GM19099 (cell line): Measurements from ENCODE around the gene EMC1.
"Not testable (repeated sequence)": the region's sequence is repeated elsewhere in the genome, so short reads cannot be mapped to it uniquely, and the experiment has no call there.

Experiments used
- POLR2A ChIP-seq: IDR thresholded peaks from 3 replicates; pipeline ENCODE4 v1.6.1; 2011; ENCODE audit warnings: low read depth; ENCODE audit not compliant: insufficient read length; ENCODE audit errors: extremely low read depth

The EMC1 gene

DNA sequence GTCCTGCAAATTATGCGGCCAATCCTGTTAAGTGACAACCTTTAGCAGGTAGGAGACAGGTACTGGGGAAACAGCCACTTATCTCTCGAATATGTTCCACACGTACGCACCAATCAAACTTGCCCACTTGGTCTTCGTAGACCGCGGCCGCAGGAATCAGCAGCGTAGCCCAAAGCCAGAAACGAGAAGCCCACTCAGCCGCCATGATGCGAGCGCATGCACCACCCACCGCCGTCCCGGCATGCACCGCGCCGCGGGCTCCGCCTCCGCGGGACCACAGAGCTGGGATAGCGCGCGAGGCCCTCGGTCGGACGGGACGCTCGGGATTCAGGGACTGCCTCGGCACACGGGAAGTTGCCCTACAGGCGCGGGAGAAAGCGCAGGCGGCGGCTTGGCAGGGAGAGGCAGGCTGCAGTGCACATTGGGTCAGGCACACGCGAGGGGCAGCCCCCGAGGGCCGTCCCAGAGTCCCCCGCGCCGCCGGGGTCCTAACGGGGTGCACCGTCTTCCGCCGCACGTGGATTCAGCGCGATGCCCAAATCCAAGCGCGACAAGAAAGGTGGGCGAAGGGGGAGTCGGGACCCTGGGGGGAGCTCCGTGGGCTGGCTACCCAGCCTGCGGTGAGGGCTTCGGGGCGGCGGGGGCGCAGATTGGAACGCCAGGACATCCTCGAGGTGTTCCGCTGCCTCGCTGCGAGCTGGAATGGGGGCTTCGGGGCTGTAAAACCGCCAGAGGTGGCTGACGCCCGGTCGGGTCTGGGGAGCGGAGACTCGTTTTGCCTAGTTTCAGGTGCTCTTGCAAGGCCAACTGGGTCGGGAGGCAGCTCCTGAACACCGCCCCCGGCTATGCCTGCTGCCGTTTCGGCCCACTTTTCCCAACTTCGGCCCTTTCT is at the start of gene EMC1, which contains the start of gene MRTO4:
Gene EMC1 (minus strand): TSS at position 220 of the 892 bp plus-strand sequence. CDS start 15 bp downstream, at position 205.
Gene MRTO4 (plus strand): TSS at position 501 of the 892 bp plus-strand sequence. CDS start 31 bp downstream, at position 532.
- peak; percentile 93 for TF ChIP-seq POLR2A

DNA sequence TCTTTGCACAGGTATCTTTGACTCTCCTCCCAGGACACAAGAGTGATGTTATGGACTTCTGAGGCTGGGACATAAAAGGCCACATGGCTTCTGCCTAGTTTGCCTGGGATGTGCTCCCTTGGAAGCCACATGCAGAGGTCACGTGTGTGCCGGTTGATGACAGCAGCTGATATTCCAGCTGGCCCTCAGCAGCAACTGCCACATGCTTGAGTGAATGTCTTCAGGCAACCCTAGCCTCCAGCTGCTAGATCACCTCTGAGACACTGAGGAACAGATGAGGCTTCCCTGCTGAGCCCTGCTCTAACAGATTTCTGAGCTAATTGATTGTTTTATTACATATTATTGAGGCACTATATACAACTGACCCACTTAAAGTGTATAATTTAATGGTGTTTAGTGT is 48.9 kb upstream of the EMC1 start:
- TF ChIP-seq POLR2A: no peak

DNA sequence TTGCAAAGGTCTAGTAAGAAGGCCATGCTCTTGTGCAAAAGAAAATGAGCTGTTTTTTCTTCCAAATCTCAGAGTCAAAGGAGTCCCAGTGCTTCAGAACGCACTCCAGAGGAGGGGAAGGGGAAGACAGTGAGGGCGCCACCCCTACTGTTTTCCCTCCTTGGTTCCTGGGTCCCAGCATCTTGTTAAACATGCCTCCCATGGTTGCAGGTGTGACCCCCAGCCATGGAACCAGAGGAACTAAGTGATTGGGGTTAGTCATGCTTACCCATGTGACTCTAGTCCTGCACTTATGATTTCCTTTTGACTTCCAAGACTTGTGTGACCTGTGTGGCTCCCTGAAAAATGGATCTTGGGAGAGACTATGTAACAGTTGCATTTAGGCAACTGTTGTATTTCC is 43.3 kb upstream of the EMC1 start:
- no peak for TF ChIP-seq POLR2A

DNA sequence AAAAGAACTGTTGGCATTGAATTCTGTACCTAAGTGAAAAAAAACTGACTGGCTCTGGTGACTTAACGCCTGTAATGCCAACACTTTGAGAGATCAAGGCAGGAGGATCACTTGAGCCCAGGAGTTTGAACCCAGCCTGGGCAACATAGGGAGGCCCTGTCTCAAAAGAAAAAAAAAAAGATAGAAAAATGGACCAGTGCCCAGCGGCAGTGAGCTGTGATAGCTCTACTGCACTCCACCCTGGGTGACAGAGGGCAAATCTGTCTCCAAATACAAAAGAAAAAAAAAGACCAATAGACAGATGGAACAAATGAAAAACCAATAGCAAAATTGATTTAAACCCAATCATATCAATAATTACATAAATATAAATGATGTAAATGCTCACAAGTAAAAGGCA is 37.9 kb upstream of the EMC1 start:
- TF ChIP-seq POLR2A: no peak

DNA sequence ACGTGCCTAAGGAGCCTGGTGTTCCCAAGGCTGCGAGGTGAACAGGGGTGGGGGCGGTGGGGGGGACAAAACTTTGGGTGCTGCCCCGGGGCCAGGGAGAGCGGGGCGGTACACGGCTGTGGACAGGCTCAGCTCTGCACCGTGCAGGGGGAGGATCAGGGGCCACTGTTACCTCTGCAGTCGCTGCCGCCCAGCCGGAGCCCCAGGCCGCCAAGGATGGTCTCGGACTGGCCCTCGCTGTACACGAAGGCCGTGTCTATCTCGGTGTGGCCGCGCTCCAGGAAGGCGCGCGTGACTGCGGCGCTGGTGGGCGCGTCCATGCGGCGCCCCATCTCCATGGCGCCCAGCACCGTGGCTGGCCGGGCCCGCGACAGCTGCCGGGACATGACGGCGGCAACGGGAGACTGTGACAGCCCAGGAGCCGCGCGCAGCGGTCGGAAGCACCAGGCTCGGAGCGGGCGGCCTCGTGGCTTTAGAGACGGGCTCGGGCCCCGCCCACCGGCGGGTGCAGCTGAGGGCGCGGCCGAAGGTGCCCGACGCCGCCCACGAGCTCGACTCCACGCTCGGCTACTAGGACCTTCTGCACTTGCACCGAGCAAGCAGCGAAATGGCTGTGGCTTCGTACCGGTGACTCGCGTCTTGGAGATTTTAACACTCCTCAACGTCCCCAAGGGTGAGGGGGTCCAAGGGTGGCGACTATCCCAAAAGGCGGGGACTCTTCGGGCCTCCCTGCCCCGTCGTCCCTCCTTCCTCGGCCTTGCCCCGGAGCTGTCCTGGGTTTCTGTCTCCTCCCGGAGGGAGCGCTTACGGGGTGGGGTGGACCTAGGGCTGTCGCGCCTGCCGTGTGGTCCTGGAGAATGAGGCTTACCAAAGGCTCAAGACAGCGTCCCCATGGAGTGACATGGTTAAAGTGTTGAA is 37.3 kb upstream of the EMC1 start, which contains the start of gene AKR7A3:
Gene AKR7A3 (minus strand): TSS at position 447 of the 918 bp plus-strand sequence. CDS start 61 bp downstream, at position 386.
- TF ChIP-seq POLR2A: not testable (repeated sequence)

DNA sequence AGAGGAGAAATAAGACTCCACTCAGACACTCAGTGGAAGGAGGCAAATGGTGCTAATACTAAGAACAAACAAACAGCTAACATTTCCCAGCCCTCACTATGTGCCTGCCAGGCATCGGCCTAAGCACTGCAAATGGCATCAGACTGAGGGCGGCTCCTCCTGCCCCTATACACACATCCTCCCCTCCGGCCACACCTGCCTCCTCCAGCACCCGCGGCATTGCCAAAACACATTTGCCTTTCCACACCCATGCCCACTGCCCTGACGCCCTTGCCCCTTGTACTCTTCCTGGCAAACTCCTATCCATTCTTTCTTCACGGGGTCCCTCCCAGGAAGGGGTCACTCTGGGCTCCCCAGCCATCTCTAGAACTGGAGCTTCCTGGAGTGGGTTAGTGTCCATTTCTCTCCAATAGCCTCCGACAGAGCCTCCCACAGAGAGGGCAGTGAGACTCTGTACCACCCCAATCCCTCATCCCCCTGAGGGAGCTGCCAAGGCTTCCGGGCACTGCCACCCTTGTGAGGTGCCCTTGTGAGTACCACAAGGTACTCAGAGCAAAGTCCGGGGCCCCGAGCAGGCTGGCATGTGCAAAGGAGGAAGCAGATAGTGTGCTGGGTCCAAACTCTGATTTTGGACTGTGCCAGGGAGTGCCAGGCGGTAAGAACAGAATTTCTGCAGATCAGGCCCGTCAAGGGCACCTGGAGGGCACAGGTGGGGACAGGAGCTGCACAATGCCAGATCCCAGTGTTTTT is 36.3 kb upstream of the EMC1 start:
- TF ChIP-seq POLR2A: no peak

DNA sequence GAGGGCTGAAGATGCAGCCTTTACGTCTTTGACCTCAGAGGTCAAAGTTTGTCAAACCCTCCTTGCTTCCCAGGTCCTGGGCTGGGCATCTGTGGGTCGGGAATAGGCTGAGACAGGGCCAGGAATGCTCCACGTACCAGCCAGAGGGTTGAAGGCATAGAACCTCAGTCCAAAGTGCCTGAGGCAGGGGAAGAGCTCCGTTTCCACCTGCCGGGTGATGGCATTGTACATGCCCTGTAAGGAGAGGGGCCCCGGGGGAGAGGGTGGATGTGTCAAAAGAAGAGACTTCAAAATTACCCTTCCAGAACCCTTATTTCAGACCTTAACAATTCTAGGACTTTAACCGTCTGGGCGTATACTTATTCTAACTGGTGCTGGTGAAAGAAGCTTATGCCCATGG is 33.6 kb upstream of the EMC1 start:
- TF ChIP-seq POLR2A: no peak

DNA sequence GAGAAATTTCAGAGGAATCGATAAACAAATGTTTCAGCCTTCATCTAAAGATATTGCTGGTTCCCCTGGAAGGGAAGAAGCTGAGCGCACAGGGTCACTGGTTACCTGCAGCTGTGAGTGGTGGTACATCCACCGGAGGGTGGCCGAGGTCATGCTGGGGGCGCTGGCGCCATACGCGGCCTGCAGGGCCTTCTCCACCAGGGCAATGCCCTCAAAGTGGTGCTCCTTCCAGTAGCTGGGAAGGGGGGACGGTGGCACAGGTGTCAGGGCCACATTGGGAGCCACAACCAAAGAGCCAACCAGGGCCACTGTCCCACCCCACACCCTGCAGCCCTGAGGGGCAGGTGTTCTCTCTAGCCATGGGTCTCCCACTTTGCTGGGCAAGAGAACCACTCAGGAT is 32.6 kb upstream of the EMC1 start:
- no peak for TF ChIP-seq POLR2A

DNA sequence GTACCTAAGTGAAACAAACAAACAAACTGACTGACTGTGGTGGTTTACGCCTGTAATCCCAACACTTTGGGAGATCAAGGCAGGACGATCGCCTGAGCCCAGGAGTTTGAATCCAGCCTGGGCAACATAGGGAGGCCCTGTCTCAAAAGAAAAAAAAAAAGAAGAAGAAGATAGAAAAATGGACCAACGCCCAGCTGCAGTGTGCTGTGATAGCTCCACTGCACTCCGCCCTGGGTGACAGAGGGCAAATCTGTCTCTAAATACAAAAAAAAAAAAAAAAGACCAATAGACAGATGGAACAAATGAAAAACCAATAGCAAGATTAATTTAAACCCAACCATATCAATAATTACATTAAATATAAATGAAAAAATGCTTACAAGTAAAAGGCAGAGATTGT is 23.3 kb upstream of the EMC1 start:
- TF ChIP-seq POLR2A: no peak

DNA sequence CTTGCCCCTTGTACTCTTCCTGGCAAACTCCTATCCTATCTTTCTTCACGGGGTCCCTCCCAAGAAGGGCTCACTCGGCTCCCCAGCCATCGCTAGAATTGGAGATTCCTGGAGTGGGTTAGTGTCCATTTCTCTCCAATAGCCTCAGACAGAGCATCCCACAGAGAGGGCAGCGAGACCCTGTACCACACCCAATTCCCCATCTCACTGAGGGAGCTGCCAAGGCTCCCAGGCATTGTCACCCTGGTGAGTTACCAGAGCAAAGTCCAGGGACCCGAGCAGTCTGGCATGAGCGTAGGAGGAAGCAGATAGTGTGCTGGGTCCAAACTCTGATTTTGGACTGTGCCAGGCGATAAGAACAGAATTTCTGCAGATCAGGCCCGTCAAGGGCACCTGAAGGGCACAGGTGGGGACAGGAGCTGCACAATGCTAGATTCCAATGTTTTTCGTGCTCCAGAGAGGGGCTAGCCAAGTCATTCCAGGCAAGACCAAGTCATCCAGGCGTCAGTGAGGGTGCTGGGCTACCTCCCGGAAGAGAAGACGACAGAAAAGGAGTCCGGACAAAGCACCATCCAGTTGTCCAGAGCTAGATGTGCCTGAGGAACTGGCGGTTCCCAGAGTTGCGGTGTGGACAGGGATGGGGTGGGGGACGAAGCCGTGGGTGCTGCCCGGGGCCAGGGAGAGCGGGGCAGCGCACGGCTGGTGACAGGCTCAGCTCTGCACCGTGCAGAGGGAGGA is 22.0 kb upstream of the EMC1 start:
- no peak for TF ChIP-seq POLR2A

DNA sequence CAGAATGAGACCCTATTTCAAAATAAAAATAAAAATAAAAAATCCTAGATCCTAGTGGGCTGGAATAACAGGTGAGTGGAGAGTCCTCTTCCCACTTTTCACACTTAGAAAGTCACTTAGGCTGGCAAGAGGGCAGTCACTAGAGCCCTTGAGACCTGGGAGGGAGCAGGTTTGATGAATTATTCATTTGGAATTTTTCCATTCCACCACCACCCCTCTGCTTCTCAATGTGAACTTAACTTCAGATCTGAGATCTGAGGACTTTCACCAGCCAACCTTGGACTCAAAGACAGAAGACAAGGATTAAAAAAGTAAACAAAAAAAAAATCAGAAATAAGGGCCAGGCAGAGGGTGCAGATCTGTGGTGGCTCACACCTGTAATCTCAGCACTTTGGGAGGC is 20.7 kb upstream of the EMC1 start:
- no peak for TF ChIP-seq POLR2A

DNA sequence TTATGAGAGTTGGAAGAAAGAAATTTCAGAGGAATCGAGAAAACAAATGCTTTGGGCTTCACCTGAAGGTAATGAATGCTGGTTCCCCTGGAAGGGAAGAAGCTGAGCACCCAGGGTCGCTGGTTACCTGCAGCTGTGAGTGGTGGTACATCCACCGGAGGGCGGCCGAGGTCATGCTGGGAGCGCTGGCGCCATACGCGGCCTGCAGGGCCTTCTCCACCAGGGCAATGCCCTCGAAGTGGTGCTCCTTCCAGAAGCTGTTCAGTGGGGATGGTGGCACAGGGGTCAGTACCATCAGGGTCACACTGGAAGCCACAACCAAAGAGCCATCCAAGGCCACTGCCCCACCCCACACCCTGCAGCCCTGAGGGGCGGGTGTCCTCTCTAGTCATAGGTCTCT is 17.1 kb upstream of the EMC1 start:
- TF ChIP-seq POLR2A: no peak

DNA sequence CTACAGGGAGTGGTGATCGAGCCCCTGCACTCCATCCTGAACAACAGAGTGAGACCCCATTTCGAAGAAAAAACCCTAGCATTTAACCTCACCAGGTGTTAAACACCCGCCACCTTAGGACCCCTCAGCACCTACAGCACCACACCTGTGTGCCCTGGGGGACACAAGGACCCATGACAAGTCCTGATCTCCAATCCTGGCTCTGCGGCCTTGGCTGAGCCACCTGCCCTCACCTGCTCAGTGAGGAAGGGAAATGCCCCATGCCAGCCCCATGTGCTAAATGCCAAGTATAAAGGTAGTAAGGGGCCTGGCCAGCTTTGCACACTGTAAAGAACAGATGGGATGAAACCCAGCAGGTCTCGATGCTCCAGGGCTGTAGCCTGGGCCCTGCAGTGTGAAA is 11.4 kb upstream of the EMC1 start:
- no peak for TF ChIP-seq POLR2A

DNA sequence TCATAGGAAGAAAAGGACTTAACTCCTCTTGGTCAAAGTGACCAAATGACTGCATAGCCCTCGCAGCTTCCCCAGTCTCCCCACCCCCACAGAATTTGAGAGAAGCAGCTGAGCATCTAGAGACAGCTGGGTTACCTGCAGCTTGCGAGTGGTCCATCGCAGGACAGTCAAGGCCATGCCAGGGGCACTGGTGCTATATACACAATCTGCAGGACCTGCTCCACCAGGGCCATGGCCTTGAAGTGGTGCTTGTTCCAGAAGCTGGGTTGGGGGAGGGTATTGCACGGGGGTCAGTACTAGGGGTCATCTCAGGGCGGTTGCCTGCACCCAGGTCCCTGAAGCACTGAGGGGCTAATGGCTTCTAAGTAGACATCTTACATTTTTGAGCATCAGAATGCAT is 10.7 kb upstream of the EMC1 start:
- TF ChIP-seq POLR2A: no peak
